K562 (cell line): ENCODE data around the gene CD6.
"Not testable (repeated sequence)": the region's sequence is repeated elsewhere in the genome, so short reads cannot be mapped to it uniquely, and the experiment has no call there.

Source experiments
- ARID3A ChIP-seq: IDR thresholded peaks from 2 replicates; pipeline ENCODE4 v1.6.1; 2012; ENCODE audit warnings: low read depth, low read length, improper control_type of control experiment, borderline replicate concordance
- CHD2 ChIP-seq: IDR thresholded peaks from 2 replicates; pipeline ENCODE4 v1.6.1; 2011; ENCODE audit warnings: low read depth, low read length
- EP300 ChIP-seq: IDR thresholded peaks from 2 replicates; pipeline ENCODE4 v1.6.1; 2012; ENCODE audit warnings: low read length, improper control_type of control experiment
- GTF2F1 ChIP-seq: IDR thresholded peaks from 2 replicates; pipeline ENCODE4 v1.6.1; 2011; ENCODE audit warnings: low read depth, low read length, improper control_type of control experiment
- HDAC8 ChIP-seq: fragments of 450-650 bp; IDR thresholded peaks from 2 replicates; pipeline ENCODE4 v1.6.1; 2016; ENCODE audit warnings: mild to moderate bottlenecking, missing genetic modification characterization, moderate library complexity, missing compliant biosample characterization
- MEF2A ChIP-seq: IDR thresholded peaks from 2 replicates; pipeline ENCODE4 v1.6.1; 2011; ENCODE audit warnings: low read depth, mild to moderate bottlenecking, low read length, moderate library complexity; ENCODE audit not compliant: control insufficient read depth
- USF1 ChIP-seq: sonication (generic); formaldehyde crosslinking; IDR thresholded peaks from 2 replicates; pipeline ENCODE4 v1.9.0; 2022; ENCODE audit warnings: mild to moderate bottlenecking, missing genetic modification reagents

GRCh38 chr11:61065236-61065635, 93.8 kb downstream of the CD6 start:
- TF ChIP-seq ARID3A; USF1; EP300; MEF2A; GTF2F1; HDAC8 (tag); CHD2: not testable (repeated sequence)
